HEK293 (cell line): ENCODE results near the gene RBMS1.

ENCODE experiments used
- CTCF ChIA-PET: fragments of 350-600 bp; formaldehyde crosslinking; extraction: SDS; loops from one replicate; lab custom pipeline; 2021; ENCODE audit warnings: antibody characterized with exemption; lab: Yijun Ruan, JAX
- POLR2A ChIA-PET: fragments of 300-600 bp; formaldehyde crosslinking; extraction: SDS; loops from one replicate; lab custom pipeline; 2020; ENCODE audit warnings: antibody characterized with exemption, inconsistent platforms; lab: Yijun Ruan, JAX
- H3K27ac ChIP-seq: fragments of 200-500 bp; sonication (Bioruptor generic); 2 replicates; pipeline ENCODE4 v1.5.1; 2014; ENCODE audit warnings: low read depth, low read length, control low read depth, inconsistent platforms; ENCODE audit errors: extremely low read depth
- H3K36me3 ChIP-seq, 2 experiments: fragments of 200-500 bp in 1 of 2; sonication (Bioruptor generic) in 1 of 2; 1 replicate in 1 of 2; 2 replicates in 1 of 2; pipeline ENCODE4 v1.5.1; 2014 to 2017; ENCODE audit warnings: inconsistent platforms in 2 of 2, low read length in 2 of 2; ENCODE audit not compliant: control insufficient read depth in 2 of 2, insufficient read depth in 1 of 2
- H3K4me1 ChIP-seq: fragments of 200-500 bp; sonication (Bioruptor generic); 2 replicates; pipeline ENCODE4 v1.5.1; 2014; ENCODE audit warnings: mild to moderate bottlenecking, low read length, inconsistent platforms; ENCODE audit not compliant: control insufficient read depth, insufficient read depth
- H3K4me3 ChIP-seq: 2 replicates; pipeline ENCODE4 v1.5.1; 2011; ENCODE audit warnings: low read depth, mild to moderate bottlenecking, control low read depth, low read length, moderate library complexity
- H3K9me3 ChIP-seq: fragments of 200-500 bp; sonication (Bioruptor generic); 2 replicates; pipeline ENCODE4 v1.5.1; 2014; ENCODE audit warnings: low read depth, low read length, inconsistent platforms; ENCODE audit not compliant: control insufficient read depth, insufficient read depth
- BCL11A ChIP-seq: fragments of 450-650 bp; formaldehyde crosslinking; IDR thresholded peaks from 2 replicates; pipeline ENCODE4 v1.5.1; 2016; ENCODE audit warnings: low read depth, missing biosample characterization, missing genetic modification characterization
- MEIS1 ChIP-seq: sonication (generic); formaldehyde crosslinking; IDR thresholded peaks from 2 replicates; pipeline ENCODE4 v1.8.1; 2022; ENCODE audit warnings: missing genetic modification reagents, mild to moderate bottlenecking, borderline replicate concordance
- PRDM4 ChIP-seq: fragments of 450-650 bp; formaldehyde crosslinking; IDR thresholded peaks from 2 replicates; pipeline ENCODE4 v1.5.1; 2017; ENCODE audit warnings: missing biosample characterization, missing genetic modification characterization
- SP7 ChIP-seq: fragments of 450-650 bp; formaldehyde crosslinking; IDR thresholded peaks from 2 replicates; pipeline ENCODE4 v1.5.1; 2016; ENCODE audit warnings: missing biosample characterization, missing genetic modification characterization
- TRIM28 ChIP-seq: IDR thresholded peaks from 2 replicates; pipeline ENCODE4 v1.6.1; 2011; ENCODE audit warnings: low read length, control low read depth, borderline replicate concordance
- ZBTB10 ChIP-seq: fragments of 450-650 bp; formaldehyde crosslinking; IDR thresholded peaks from 2 replicates; pipeline ENCODE4 v1.5.1; 2016; ENCODE audit warnings: missing biosample characterization, missing genetic modification characterization
- ZNF133 ChIP-seq: fragments of 450-650 bp; formaldehyde crosslinking; IDR thresholded peaks from 2 replicates; pipeline ENCODE4 v1.5.1; 2016; ENCODE audit warnings: missing biosample characterization, missing genetic modification characterization
- ZNF175 ChIP-seq: fragments of 450-650 bp; formaldehyde crosslinking; IDR thresholded peaks from 2 replicates; pipeline ENCODE4 v1.5.1; 2016; ENCODE audit warnings: missing biosample characterization, missing genetic modification characterization
- ZNF24 ChIP-seq: fragments of 450-650 bp; formaldehyde crosslinking; IDR thresholded peaks from 2 replicates; pipeline ENCODE4 v1.5.1; 2016; ENCODE audit warnings: missing biosample characterization, missing genetic modification characterization
- ZNF302 ChIP-seq: fragments of 450-650 bp; formaldehyde crosslinking; IDR thresholded peaks from 2 replicates; pipeline ENCODE4 v1.5.1; 2016; ENCODE audit warnings: missing biosample characterization, missing genetic modification characterization, low read depth
- ZNF335 ChIP-seq: fragments of 450-650 bp; formaldehyde crosslinking; conservative IDR thresholded peaks from 2 replicates; pipeline ENCODE4 v1.5.1; 2016; ENCODE audit warnings: missing biosample characterization, missing genetic modification characterization
- ZNF404 ChIP-seq: fragments of 450-650 bp; formaldehyde crosslinking; IDR thresholded peaks from 2 replicates; pipeline ENCODE4 v1.5.1; 2017; ENCODE audit warnings: missing biosample characterization, missing genetic modification characterization
- ZNF416 ChIP-seq: fragments of 450-650 bp; formaldehyde crosslinking; IDR thresholded peaks from 2 replicates; pipeline ENCODE4 v1.5.1; 2016; ENCODE audit warnings: missing biosample characterization, missing genetic modification characterization
- ZNF514 ChIP-seq: fragments of 450-650 bp; formaldehyde crosslinking; IDR thresholded peaks from 2 replicates; pipeline ENCODE4 v1.5.1; 2016; ENCODE audit warnings: missing biosample characterization, missing genetic modification characterization
- ZNF549 ChIP-seq: fragments of 450-650 bp; IDR thresholded peaks from 2 replicates; pipeline ENCODE4 v1.5.1; 2018; ENCODE audit warnings: missing biosample characterization, missing genetic modification characterization, mild to moderate bottlenecking, inconsistent platforms, moderate library complexity
- ZNF555 ChIP-seq: fragments of 450-650 bp; formaldehyde crosslinking; conservative IDR thresholded peaks from 2 replicates; pipeline ENCODE4 v1.5.1; 2017; ENCODE audit warnings: missing biosample characterization, mild to moderate bottlenecking, missing genetic modification characterization, inconsistent platforms
- ZNF600 ChIP-seq: fragments of 450-650 bp; formaldehyde crosslinking; IDR thresholded peaks from 2 replicates; pipeline ENCODE4 v1.5.1; 2016; ENCODE audit warnings: missing biosample characterization, missing genetic modification characterization
- ZNF623 ChIP-seq: fragments of 450-650 bp; formaldehyde crosslinking; IDR thresholded peaks from 2 replicates; pipeline ENCODE4 v1.5.1; 2016; ENCODE audit warnings: missing biosample characterization, missing genetic modification characterization
- ZNF629 ChIP-seq: fragments of 450-650 bp; formaldehyde crosslinking; IDR thresholded peaks from 2 replicates; pipeline ENCODE4 v1.5.1; 2017; ENCODE audit warnings: missing biosample characterization, missing genetic modification characterization
- ZNF664 ChIP-seq: fragments of 450-650 bp; formaldehyde crosslinking; IDR thresholded peaks from 2 replicates; pipeline ENCODE4 v1.5.1; 2016; ENCODE audit warnings: missing biosample characterization, missing genetic modification characterization
- ZNF843 ChIP-seq: fragments of 450-650 bp; formaldehyde crosslinking; IDR thresholded peaks from 2 replicates; pipeline ENCODE4 v1.5.1; 2016; ENCODE audit warnings: missing biosample characterization, missing genetic modification characterization
- TF ChIP-seq, protein P1 (sequence below): fragments of 450-650 bp; formaldehyde crosslinking; IDR thresholded peaks from 2 replicates; pipeline ENCODE4 v1.5.1; 2016; ENCODE audit warnings: missing biosample characterization, missing genetic modification characterization
- TF ChIP-seq, protein P2 (sequence below): fragments of 450-650 bp; formaldehyde crosslinking; IDR thresholded peaks from 2 replicates; pipeline ENCODE4 v1.5.0; 2017; ENCODE audit warnings: missing biosample characterization, missing genetic modification characterization, borderline replicate concordance
- TF ChIP-seq, protein P3 (sequence below): fragments of 450-650 bp; formaldehyde crosslinking; IDR thresholded peaks from 2 replicates; pipeline ENCODE4 v1.5.1; 2016; ENCODE audit warnings: missing biosample characterization, missing genetic modification characterization

Gene RBMS1

DNA sequence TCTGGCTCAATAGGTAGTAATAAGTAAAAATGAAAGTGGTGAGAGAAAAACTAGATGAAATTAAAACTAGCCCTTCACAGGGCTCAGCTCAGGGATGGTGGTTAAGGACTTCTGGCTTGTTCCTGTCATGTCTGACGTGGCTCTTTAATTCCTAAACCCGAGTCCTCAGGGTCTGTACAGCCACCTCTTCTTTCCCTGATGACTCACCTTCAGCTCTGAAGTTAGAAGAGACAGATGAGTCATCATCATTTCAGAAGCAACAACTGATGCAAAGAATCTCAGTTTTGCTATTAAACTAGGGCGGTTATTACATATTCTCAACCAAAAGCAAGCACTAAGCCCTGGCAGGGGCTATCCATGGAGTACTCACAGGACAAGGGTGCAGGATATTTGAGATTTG is 269.5 kb downstream of the RBMS1 start:
- no peak overlapping the region for H3K4me3 ChIP-seq
- no peaks in the 10 kb centered on the region for H3K36me3 ChIP-seq
- H3K4me1 ChIP-seq, result peaks cover 5% of the 10 kb centered on the region
- POLR2A ChIA-PET, result interaction anchor here (1.6 kb wide), 2 partner anchors 17 to 46 kb away, joined by 3 to 6 read pairs; no protein-coding TSS in a partner anchor
- H3K27ac ChIP-seq, result no peak overlapping the region
- no peaks in the 10 kb centered on the region for H3K9me3 ChIP-seq
- CTCF ChIA-PET, result no interaction called here
- TF ChIP-seq ZBTB10 (tag by site-specific recombination), result no peak
- TF ChIP-seq ZNF555 (tag by site-specific recombination), result no peak
- peak; percentile 74 for TF ChIP-seq ZNF600 (tag by site-specific recombination)
- TF ChIP-seq ZNF623, result no peak
- TF ChIP-seq, protein P1, sequence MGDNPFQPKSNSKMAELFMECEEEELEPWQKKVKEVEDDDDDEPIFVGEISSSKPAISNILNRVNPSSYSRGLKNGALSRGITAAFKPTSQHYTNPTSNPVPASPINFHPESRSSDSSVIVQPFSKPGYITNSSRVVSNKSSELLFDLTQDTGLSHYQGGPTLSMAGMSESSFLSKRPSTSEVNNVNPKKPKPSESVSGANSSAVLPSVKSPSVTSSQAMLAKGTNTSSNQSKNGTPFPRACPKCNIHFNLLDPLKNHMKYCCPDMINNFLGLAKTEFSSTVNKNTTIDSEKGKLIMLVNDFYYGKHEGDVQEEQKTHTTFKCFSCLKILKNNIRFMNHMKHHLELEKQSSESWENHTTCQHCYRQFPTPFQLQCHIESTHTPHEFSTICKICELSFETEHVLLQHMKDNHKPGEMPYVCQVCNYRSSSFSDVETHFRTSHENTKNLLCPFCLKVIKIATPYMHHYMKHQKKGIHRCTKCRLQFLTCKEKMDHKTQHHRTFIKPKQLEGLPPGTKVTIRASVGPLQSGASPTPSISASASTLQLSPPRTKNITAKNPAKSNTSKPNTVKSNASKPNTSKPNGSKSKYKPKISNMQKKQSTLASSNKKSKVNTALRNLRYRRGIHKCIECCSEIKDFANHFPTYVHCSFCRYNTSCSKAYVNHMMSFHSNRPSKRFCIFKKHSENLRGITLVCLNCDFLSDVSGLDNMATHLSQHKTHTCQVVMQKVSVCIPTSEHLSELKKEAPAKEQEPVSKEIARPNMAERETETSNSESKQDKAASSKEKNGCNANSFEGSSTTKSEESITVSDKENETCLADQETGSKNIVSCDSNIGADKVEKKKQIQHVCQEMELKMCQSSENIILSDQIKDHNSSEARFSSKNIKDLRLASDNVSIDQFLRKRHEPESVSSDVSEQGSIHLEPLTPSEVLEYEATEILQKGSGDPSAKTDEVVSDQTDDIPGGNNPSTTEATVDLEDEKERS (tag by site-specific recombination), result no peak
- no peak for TF ChIP-seq ZNF175
- TF ChIP-seq ZNF416 (tag by site-specific recombination), result no peak
- TF ChIP-seq ZNF514 (tag by site-specific recombination), result no peak
- TF ChIP-seq ZNF133, result no peak
- TF ChIP-seq ZNF549 (tag by site-specific recombination), result no peak
- no peak for TF ChIP-seq MEIS1 (CRISPR knock-in tag)
- no peak for TF ChIP-seq ZNF664 (tag by site-specific recombination)
- TF ChIP-seq ZNF302 (tag by site-specific recombination), result no peak
- TF ChIP-seq, protein P2, sequence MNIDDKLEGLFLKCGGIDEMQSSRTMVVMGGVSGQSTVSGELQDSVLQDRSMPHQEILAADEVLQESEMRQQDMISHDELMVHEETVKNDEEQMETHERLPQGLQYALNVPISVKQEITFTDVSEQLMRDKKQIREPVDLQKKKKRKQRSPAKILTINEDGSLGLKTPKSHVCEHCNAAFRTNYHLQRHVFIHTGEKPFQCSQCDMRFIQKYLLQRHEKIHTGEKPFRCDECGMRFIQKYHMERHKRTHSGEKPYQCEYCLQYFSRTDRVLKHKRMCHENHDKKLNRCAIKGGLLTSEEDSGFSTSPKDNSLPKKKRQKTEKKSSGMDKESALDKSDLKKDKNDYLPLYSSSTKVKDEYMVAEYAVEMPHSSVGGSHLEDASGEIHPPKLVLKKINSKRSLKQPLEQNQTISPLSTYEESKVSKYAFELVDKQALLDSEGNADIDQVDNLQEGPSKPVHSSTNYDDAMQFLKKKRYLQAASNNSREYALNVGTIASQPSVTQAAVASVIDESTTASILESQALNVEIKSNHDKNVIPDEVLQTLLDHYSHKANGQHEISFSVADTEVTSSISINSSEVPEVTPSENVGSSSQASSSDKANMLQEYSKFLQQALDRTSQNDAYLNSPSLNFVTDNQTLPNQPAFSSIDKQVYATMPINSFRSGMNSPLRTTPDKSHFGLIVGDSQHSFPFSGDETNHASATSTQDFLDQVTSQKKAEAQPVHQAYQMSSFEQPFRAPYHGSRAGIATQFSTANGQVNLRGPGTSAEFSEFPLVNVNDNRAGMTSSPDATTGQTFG (tag by site-specific recombination), result no peak
- TF ChIP-seq ZNF629, result peak; percentile 72
- TF ChIP-seq PRDM4 (tag by site-specific recombination), result no peak
- TF ChIP-seq ZNF24 (tag by site-specific recombination), result no peak
- peak; percentile 83; the same call in 1 of the 2 replicates for TF ChIP-seq TRIM28
- no peak for TF ChIP-seq ZNF404
- TF ChIP-seq ZNF843 (tag by site-specific recombination), result no peak
- TF ChIP-seq ZNF335 (tag by site-specific recombination), result peak; percentile 69
- TF ChIP-seq, protein P3, sequence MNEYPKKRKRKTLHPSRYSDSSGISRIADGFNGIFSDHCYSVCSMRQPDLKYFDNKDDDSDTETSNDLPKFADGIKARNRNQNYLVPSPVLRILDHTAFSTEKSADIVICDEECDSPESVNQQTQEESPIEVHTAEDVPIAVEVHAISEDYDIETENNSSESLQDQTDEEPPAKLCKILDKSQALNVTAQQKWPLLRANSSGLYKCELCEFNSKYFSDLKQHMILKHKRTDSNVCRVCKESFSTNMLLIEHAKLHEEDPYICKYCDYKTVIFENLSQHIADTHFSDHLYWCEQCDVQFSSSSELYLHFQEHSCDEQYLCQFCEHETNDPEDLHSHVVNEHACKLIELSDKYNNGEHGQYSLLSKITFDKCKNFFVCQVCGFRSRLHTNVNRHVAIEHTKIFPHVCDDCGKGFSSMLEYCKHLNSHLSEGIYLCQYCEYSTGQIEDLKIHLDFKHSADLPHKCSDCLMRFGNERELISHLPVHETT (tag by site-specific recombination), result no peak
- TF ChIP-seq BCL11A (tag by site-specific recombination), result no peak
- TF ChIP-seq SP7, result peak; percentile 55; the same call in 1 of the 2 replicates
